ENCODE measurements around the gene YWHAQ. TPM values are rescaled to one million over a fixed set of nuclear protein-coding genes. Genes with fewer than 3 reads are reported as not detected.

YWHAQ gene
- total RNA-seq, 1 donor from 2014 or later, result 408 TPM

DNA sequence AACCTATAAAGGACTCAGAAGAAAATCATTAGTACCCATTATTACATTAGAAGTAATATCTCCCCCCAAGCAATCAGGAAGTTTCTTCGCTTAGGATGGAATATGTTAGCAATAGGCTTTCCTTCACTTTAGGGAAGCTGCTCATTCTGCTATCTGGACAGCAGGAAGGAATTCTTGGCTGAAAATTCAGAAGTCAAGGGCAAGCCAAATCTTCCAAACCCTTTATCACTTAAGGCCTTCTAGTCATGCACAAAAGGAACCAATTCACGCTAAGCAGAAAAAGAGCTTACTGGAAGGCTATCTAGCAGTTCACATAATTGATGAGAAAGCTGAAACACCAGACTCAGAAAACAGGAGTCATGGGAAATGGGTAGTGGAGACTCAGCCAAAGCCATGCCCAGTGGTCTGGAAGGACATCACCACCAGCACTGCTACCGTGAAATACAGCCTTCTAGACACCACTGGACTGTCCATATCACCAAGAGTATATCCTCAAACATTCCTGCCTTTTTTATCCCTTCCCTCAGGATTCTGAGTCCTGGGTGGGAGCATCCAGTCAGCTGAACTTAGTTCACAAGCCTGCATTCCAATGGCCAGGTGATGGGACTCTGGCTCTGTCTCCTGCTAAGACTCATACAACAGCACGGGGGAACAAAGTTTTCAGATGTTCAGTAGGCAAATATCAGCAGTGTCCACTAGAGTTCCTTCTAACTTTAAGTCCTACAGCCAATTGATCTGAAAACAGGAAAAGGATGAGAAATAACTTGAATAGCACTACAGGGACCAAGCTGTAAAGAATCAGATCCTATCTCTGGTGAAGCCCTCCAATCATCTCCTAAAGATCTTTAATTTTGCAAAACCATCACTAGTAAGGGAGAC, 60.4 kb downstream of the YWHAQ start:
- Histone ChIP-seq H3K27me3 (ENCODE audit: insufficient read depth, low read length) (no peaks in the 10 kb centered on the region), H2AFZ (ENCODE audit: low read depth, low read length) (no peak overlapping the region), H3K36me3 (ENCODE audit: insufficient read depth, low read length) (no peaks in the 10 kb centered on the region), H3K27ac (ENCODE audit: low read depth, low read length) (no peak overlapping the region), H3K4me3 (ENCODE audit: insufficient read depth, low read depth, low read length) (no peak overlapping the region), H4K20me1 (ENCODE audit: insufficient read depth, low read length) (no peaks in the 10 kb centered on the region), H3K4me1 (ENCODE audit: insufficient read depth, low read length) (peaks cover 13% of the 10 kb centered on the region), H3K4me2 (ENCODE audit: low read length) (no peak overlapping the region), H3K9me3 (ENCODE audit: insufficient read depth, low read depth, low read length) (no peaks in the 10 kb centered on the region), H3K9ac (ENCODE audit: low read length) (no peak overlapping the region), H3K79me2 (ENCODE audit: insufficient read depth, low read length) (no peaks in the 10 kb centered on the region)
- Mint-ChIP-seq H3K4me3 (ENCODE audit: unreplicated experiment) (no peak overlapping the region), H3K27ac (ENCODE audit: unreplicated experiment) (no peak overlapping the region), H3K27me3 (ENCODE audit: low read depth, unreplicated experiment) (no peaks in the 10 kb centered on the region), H3K36me3 (ENCODE audit: low read depth, unreplicated experiment) (no peaks in the 10 kb centered on the region), H3K9me3 (ENCODE audit: unreplicated experiment) (peaks cover 2% of the 10 kb centered on the region), H3K4me1 (ENCODE audit: low read depth, unreplicated experiment) (peaks cover 18% of the 10 kb centered on the region)
- FAIRE-seq (no peak), DNase-seq (ENCODE audit: low read depth) (no peak)
- TF ChIP-seq, protein P1, sequence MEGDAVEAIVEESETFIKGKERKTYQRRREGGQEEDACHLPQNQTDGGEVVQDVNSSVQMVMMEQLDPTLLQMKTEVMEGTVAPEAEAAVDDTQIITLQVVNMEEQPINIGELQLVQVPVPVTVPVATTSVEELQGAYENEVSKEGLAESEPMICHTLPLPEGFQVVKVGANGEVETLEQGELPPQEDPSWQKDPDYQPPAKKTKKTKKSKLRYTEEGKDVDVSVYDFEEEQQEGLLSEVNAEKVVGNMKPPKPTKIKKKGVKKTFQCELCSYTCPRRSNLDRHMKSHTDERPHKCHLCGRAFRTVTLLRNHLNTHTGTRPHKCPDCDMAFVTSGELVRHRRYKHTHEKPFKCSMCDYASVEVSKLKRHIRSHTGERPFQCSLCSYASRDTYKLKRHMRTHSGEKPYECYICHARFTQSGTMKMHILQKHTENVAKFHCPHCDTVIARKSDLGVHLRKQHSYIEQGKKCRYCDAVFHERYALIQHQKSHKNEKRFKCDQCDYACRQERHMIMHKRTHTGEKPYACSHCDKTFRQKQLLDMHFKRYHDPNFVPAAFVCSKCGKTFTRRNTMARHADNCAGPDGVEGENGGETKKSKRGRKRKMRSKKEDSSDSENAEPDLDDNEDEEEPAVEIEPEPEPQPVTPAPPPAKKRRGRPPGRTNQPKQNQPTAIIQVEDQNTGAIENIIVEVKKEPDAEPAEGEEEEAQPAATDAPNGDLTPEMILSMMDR (IDR thresholded peaks at IDR 0.05; ENCODE audit: insufficient read depth, low read depth, low read length), result no peak
- TF ChIP-seq EZH2 (IDR thresholded peaks at IDR 0.05; ENCODE audit: insufficient read depth, low read length), result no peak

DNA sequence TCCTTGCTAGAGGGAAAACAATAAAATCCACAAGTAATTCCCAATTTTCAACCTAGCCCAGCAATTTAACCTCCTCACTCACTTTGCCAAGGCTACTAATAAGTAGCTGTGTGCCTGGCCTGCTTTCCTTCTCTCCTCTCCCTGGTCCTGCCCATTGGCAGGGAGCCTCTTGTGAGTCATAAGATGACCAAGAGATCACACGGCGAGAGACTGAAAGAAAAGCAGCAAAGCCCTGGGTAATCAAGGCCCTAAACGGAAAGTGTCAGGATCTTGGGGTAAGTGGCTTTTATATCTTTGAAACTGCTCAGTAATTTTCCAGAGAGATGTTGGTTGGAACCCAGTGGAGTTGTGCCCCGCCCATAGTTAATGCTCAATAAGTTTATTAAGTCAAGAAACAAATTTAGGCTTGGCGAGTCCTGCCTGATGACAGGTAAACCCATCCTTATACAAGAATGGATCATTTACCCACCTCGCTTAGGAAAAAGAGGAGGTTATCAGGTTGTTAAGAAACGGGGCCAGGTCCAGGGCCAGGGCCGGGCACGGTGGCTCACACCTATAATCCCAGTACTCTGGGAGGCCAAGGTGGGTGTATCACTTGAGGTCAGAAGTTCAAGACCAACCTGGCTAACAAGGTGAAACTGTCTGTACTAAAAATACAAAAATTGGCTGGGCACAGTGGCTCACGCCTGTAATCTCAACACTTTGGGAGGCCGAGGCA, 65.2 kb downstream of the YWHAQ start:
- Histone ChIP-seq H3K36me3 (ENCODE audit: insufficient read depth, low read length) (no peaks in the 10 kb centered on the region), H3K4me3 (ENCODE audit: insufficient read depth, low read depth, low read length) (no peak overlapping the region), H3K79me2 (ENCODE audit: insufficient read depth, low read length) (no peaks in the 10 kb centered on the region), H4K20me1 (ENCODE audit: insufficient read depth, low read length) (no peaks in the 10 kb centered on the region), H3K9me3 (ENCODE audit: insufficient read depth, low read depth, low read length) (no peaks in the 10 kb centered on the region), H3K9ac (ENCODE audit: low read length) (peak overlapping the region; percentile 64), H3K4me1 (ENCODE audit: insufficient read depth, low read length) (peaks cover 10% of the 10 kb centered on the region), H3K27me3 (ENCODE audit: insufficient read depth, low read length) (no peaks in the 10 kb centered on the region), H3K4me2 (ENCODE audit: low read length) (peak overlapping the region; percentile 55), H2AFZ (ENCODE audit: low read depth, low read length) (no peak overlapping the region), H3K27ac (ENCODE audit: low read depth, low read length) (peak overlapping the region; percentile 77)
- Mint-ChIP-seq H3K9me3 (ENCODE audit: unreplicated experiment) (peaks cover under 1% of the 10 kb centered on the region), H3K27me3 (ENCODE audit: low read depth, unreplicated experiment) (no peaks in the 10 kb centered on the region), H3K27ac (ENCODE audit: unreplicated experiment) (peak overlapping the region; percentile 82), H3K4me3 (ENCODE audit: unreplicated experiment) (peak overlapping the region; percentile 23), H3K4me1 (ENCODE audit: low read depth, unreplicated experiment) (peaks cover 7% of the 10 kb centered on the region), H3K36me3 (ENCODE audit: low read depth, unreplicated experiment) (no peaks in the 10 kb centered on the region)
- TF ChIP-seq, protein P1 (IDR thresholded peaks at IDR 0.05; ENCODE audit: insufficient read depth, low read depth, low read length), result no peak
- no peak for TF ChIP-seq EZH2 (IDR thresholded peaks at IDR 0.05; ENCODE audit: insufficient read depth, low read length)
- DNase-seq (ENCODE audit: low read depth), result peak; percentile 91
- FAIRE-seq, result peak; percentile 55

Measured in astrocyte (in vitro differentiated cells and primary cell).